Measurements from ENCODE around the gene CIART. TPM values are rescaled to one million over a fixed set of nuclear protein-coding genes. Genes with fewer than 3 reads are reported as not detected.

The CIART gene
- total RNA-seq = 3.2 TPM

GRCh38 chr1:150281758-150282557, at the start of gene CIART:
CIART (plus strand) TSS chr1:150282554; CDS start chr1:150283268, 714 bp downstream.

GRCh38 chr1:150235852-150236613, 46.3 kb upstream of the CIART start, which contains the start of gene ANP32E:
ANP32E (minus strand) TSS chr1:150236112; CDS start chr1:150235786, 326 bp downstream.

GRCh38 chr1:150257624-150258585, 24.4 kb upstream of the CIART start, which contains the start of gene CA14:
CA14 (plus strand) TSS chr1:150257774; CDS start chr1:150258129, 355 bp downstream.

GRCh38 chr1:150268705-150269403, 13.5 kb upstream of the CIART start, which contains the start of gene APH1A:
APH1A (minus strand) TSS chr1:150269016; CDS start chr1:150268810, 206 bp downstream.

GRCh38 chr1:150293433-150294253, 11.3 kb downstream of the CIART start, which contains the start of gene MRPS21:
MRPS21 (plus strand) TSS chr1:150293861; CDS start chr1:150294367, 506 bp downstream.

Small RNA genes within 50 kb of the gene (small RNA-seq; reads per million reads assigned to genes)
- gene RNU2-17P (ENCODE audit: low replicate concordance) = 0.39 reads per million, percentile 50 among the genes with 10 or more reads in this experiment

Other genes starting within 250 kb of the CIART start
- 46.2 TPM for gene VPS45, start 214.8 kb upstream of the CIART start, total RNA-seq
- gene PLEKHO1, start 132.6 kb upstream of the CIART start, total RNA-seq = 44.3 TPM
- gene ANP32E, start 46.4 kb upstream of the CIART start, total RNA-seq = 34.7 TPM
- 2.3 TPM for gene CA14, start 24.8 kb upstream of the CIART start, total RNA-seq
- 83.3 TPM for gene APH1A, start 13.5 kb upstream of the CIART start, total RNA-seq
- gene C1orf54, start 9.8 kb upstream of the CIART start, total RNA-seq = 23.9 TPM
- 40.4 TPM for gene MRPS21, start 11.3 kb downstream of the CIART start, total RNA-seq
- gene PRPF3, start 39.0 kb downstream of the CIART start, total RNA-seq = 48.1 TPM
- 21.1 TPM for gene RPRD2, start 81.6 kb downstream of the CIART start, total RNA-seq
- 25.6 TPM for gene TARS2, start 204.9 kb downstream of the CIART start, total RNA-seq
- 5.4 TPM for gene ECM1, start 225.6 kb downstream of the CIART start, total RNA-seq
- not detected for gene FALEC, start 233.2 kb downstream of the CIART start, total RNA-seq